WTC11 (cell line): Measurements from ENCODE around the gene PIP4K2A. TPM values are rescaled to one million over a fixed set of nuclear protein-coding genes. Genes with fewer than 3 reads are reported as not detected.

Experiments used
- ATAC-seq: fragments of 200-7000 bp; cut with Tn5 transposase; 2 replicates; pipeline ENCODE4 v1.10.0; 2021; ENCODE audit warnings: mild to moderate bottlenecking, moderate library complexity
- CTCF ChIA-PET: fragments of 300-600 bp; sonication (Branson Sonifier 250); formaldehyde crosslinking; loops from one replicate; lab custom pipeline; 2021; ENCODE audit warnings: antibody characterized with exemption; lab: Charles Lee
- POLR2A ChIA-PET: fragments of 350-600 bp; sonication (Branson Sonifier 250); formaldehyde crosslinking; loops from one replicate; lab custom pipeline; 2021; ENCODE audit warnings: antibody characterized with exemption; lab: Charles Lee
- DNase-seq: peaks from one replicate; pipeline ENCODE4 v3.0.0; 2021; ENCODE audit warnings: low spot score
- H3K27ac Mint-ChIP-seq: 2 replicates; pipeline ENCODE4 v1.8.0; 2021; ENCODE audit warnings: mixed read lengths
- H3K27me3 Mint-ChIP-seq: 2 replicates; pipeline ENCODE4 v1.8.0; 2021; ENCODE audit warnings: low read depth, mild to moderate bottlenecking, moderate library complexity, mixed read lengths
- H3K36me3 Mint-ChIP-seq: 2 replicates; pipeline ENCODE4 v1.8.0; 2021; ENCODE audit warnings: mixed read lengths
- H3K4me1 Mint-ChIP-seq: 2 replicates; pipeline ENCODE4 v1.8.0; 2022; ENCODE audit warnings: mixed read lengths
- H3K4me3 Mint-ChIP-seq: 2 replicates; pipeline ENCODE4 v1.8.0; 2021; ENCODE audit warnings: mild to moderate bottlenecking, moderate library complexity, mixed read lengths
- H3K9me3 Mint-ChIP-seq: 2 replicates; pipeline ENCODE4 v1.8.0; 2021; ENCODE audit warnings: mixed read lengths
- AFF4 ChIP-seq: sonication (generic); formaldehyde crosslinking; IDR thresholded peaks from 2 replicates; pipeline ENCODE4 v1.8.1; 2023; ENCODE audit warnings: mild to moderate bottlenecking, missing genetic modification reagents, borderline replicate concordance
- ATF3 ChIP-seq: sonication (generic); formaldehyde crosslinking; conservative IDR thresholded peaks from 2 replicates; pipeline ENCODE4 v1.8.1; 2022; ENCODE audit warnings: mild to moderate bottlenecking, missing genetic modification reagents
- ELF4 ChIP-seq: sonication (generic); formaldehyde crosslinking; IDR thresholded peaks from 2 replicates; pipeline ENCODE4 v1.8.1; 2022; ENCODE audit warnings: low read depth, mild to moderate bottlenecking, moderate library complexity, missing genetic modification reagents
- ERG ChIP-seq: fragments of 250-450 bp; sonication (Bioruptor Pico); IDR thresholded peaks from 2 replicates; pipeline ENCODE4 v1.8.0; 2021; ENCODE audit warnings: mild to moderate bottlenecking
- JAZF1 ChIP-seq: fragments of 250-450 bp; sonication (Bioruptor Pico); IDR thresholded peaks from 2 replicates; pipeline ENCODE4 v1.9.0; 2021; ENCODE audit warnings: moderate library complexity, mild to moderate bottlenecking, inconsistent platforms
- MLX ChIP-seq: sonication (generic); formaldehyde crosslinking; IDR thresholded peaks from 2 replicates; pipeline ENCODE4 v1.8.1; 2023; ENCODE audit warnings: mild to moderate bottlenecking, missing genetic modification reagents, moderate library complexity
- NR2C2 ChIP-seq: sonication (generic); formaldehyde crosslinking; IDR thresholded peaks from 2 replicates; pipeline ENCODE4 v1.8.0; 2022; ENCODE audit warnings: mild to moderate bottlenecking, missing genetic modification reagents
- PRDM15 ChIP-seq: sonication (generic); formaldehyde crosslinking; IDR thresholded peaks from 2 replicates; pipeline ENCODE4 v1.8.0; 2022; ENCODE audit warnings: missing genetic modification reagents
- RELA ChIP-seq: sonication (generic); formaldehyde crosslinking; IDR thresholded peaks from 2 replicates; pipeline ENCODE4 v1.8.1; 2022; ENCODE audit warnings: missing genetic modification reagents, mild to moderate bottlenecking, borderline replicate concordance
- TEAD1 ChIP-seq: sonication (generic); formaldehyde crosslinking; IDR thresholded peaks from 2 replicates; pipeline ENCODE4 v1.8.0; 2022; ENCODE audit warnings: mild to moderate bottlenecking, missing genetic modification reagents
- TP53 ChIP-seq: sonication (generic); formaldehyde crosslinking; IDR thresholded peaks from 2 replicates; pipeline ENCODE4 v1.8.1; 2023; ENCODE audit warnings: mild to moderate bottlenecking, missing genetic modification reagents
- USF2 ChIP-seq: sonication (generic); formaldehyde crosslinking; IDR thresholded peaks from 2 replicates; pipeline ENCODE4 v1.8.1; 2023; ENCODE audit warnings: mild to moderate bottlenecking, missing genetic modification reagents, moderate library complexity
- ZBTB21 ChIP-seq: sonication (generic); formaldehyde crosslinking; IDR thresholded peaks from 2 replicates; pipeline ENCODE4 v1.8.1; 2023; ENCODE audit warnings: mild to moderate bottlenecking, missing genetic modification reagents, borderline replicate concordance
- ZMAT4 ChIP-seq: fragments of 250-450 bp; sonication (Bioruptor Pico); IDR thresholded peaks from 2 replicates; pipeline ENCODE4 v1.9.0; 2021; ENCODE audit warnings: mild to moderate bottlenecking
- ZNF121 ChIP-seq: sonication (generic); formaldehyde crosslinking; IDR thresholded peaks from 2 replicates; pipeline ENCODE4 v1.8.0; 2023; ENCODE audit warnings: missing genetic modification reagents
- ZNF138 ChIP-seq: sonication (generic); formaldehyde crosslinking; conservative IDR thresholded peaks from 2 replicates; pipeline ENCODE4 v1.8.1; 2022; ENCODE audit warnings: mild to moderate bottlenecking, moderate library complexity, missing genetic modification reagents
- ZSCAN18 ChIP-seq: fragments of 250-450 bp; sonication (Bioruptor Pico); IDR thresholded peaks from 2 replicates; pipeline ENCODE4 v2.1.2; 2022; ENCODE audit warnings: mild to moderate bottlenecking, moderate library complexity
- total RNA-seq: library from RNA; stranded (reverse); gene quantifications from 3 replicates; pipeline ENCODE4 v1.2.3, GENCODE V29; 2021

PIP4K2A gene
- total RNA-seq, 1 experiment from 2014 or later = 47.5 TPM

GRCh38 chr10:22593026-22593425, 121.4 kb downstream of the PIP4K2A start:
- ATAC-seq = no peak
- no peak for DNase-seq
- Mint-ChIP-seq H3K27ac (peak overlapping the region; percentile 9; the same call in 1 of the 2 replicates), H3K27me3 (no peaks in the 10 kb centered on the region), H3K4me1 (peaks cover 39% of the 10 kb centered on the region), H3K4me3 (no peak overlapping the region), H3K9me3 (no peaks in the 10 kb centered on the region), H3K36me3 (peaks cover 24% of the 10 kb centered on the region)
- CTCF ChIA-PET = no interaction called here
- no peak for TF ChIP-seq USF2 (CRISPR knock-in tag)
- TF ChIP-seq JAZF1 (CRISPR knock-in tag) = no peak
- no peak for TF ChIP-seq TEAD1 (CRISPR knock-in tag)
- TF ChIP-seq NR2C2 = no peak
- TF ChIP-seq MLX (CRISPR knock-in tag) = no peak
- no peak for TF ChIP-seq AFF4 (CRISPR knock-in tag)
- TF ChIP-seq ZNF138 (CRISPR knock-in tag) = no peak
- no peak for TF ChIP-seq ZNF121 (CRISPR knock-in tag)
- no peak for TF ChIP-seq ZSCAN18 (CRISPR knock-in tag)
- no peak for TF ChIP-seq ELF4 (CRISPR knock-in tag)
- TF ChIP-seq PRDM15 (CRISPR knock-in tag) = no peak
- TF ChIP-seq ERG (CRISPR knock-in tag) = no peak
- TF ChIP-seq ZBTB21 (CRISPR knock-in tag) = no peak
- TF ChIP-seq TP53 (CRISPR knock-in tag) = no peak
- TF ChIP-seq RELA (CRISPR knock-in tag) = no peak
- no peak for TF ChIP-seq ATF3
- TF ChIP-seq ZMAT4 = no peak
- POLR2A ChIA-PET = no interaction called here
